ENCODE results near the gene MRPS15.

GRCh38 chr1:36419140-36419539 is 45.0 kb downstream of the MRPS15 start:
- TF ChIP-seq POLR2AphosphoS5 (IDR thresholded peaks at IDR 0.05; ENCODE audit: low read depth, low read length) (no peak), POLR2A (IDR thresholded peaks at IDR 0.05; ENCODE audit: low read depth, low read length) (no peak)

All from GM12891 (cell line).